K562 (cell line): ENCODE measurements around the gene POPDC3. TPM values are rescaled to one million over a fixed set of nuclear protein-coding genes. Genes with fewer than 3 reads are reported as not detected.

Experiments
- ATAC-seq: fragments of 200-7000 bp; cut with Tn5 transposase; 3 replicates; pipeline ENCODE4 v1.9.1; 2020; ENCODE audit warnings: moderate library complexity
- Bru-seq: library from RNA; stranded (reverse); fragments of 400-500 nt; gene quantifications from one replicate; lab custom pipeline; 2021; lab: Mats Ljungman, UMichigan
- BruChase-seq, 2 experiments: library from RNA; stranded (reverse); fragments of 400-500 nt; gene quantifications; one replicate each; lab custom pipeline; 2021; lab: Mats Ljungman, UMichigan
- BruUV-seq: library from RNA; stranded (reverse); fragments of 400-500 nt; replicated peaks from 2 replicates; lab custom pipeline; 2021; lab: Mats Ljungman, UMichigan
- CTCF ChIA-PET: fragments of 300-600 bp; formaldehyde crosslinking; extraction: SDS; loops from one replicate; lab custom pipeline; 2021; ENCODE audit warnings: low intra/inter-chr PET ratio; lab: Yijun Ruan, JAX
- POLR2A ChIA-PET: fragments of 300-600, 350-650 bp; sonication (Branson Sonifier 250); formaldehyde crosslinking; extraction: SDS; loops from one replicate; lab custom pipeline; 2021; ENCODE audit warnings: antibody characterized with exemption, inconsistent platforms; lab: Yijun Ruan, JAX
- DNase-seq, 4 experiments: peaks; one replicate each; pipeline versions ENCODE4 v3.0.0 to v3.0.0-alpha.2; 2011 to 2018; ENCODE audit warnings: low spot score in 3 of 4, mixed read lengths in 3 of 4; ENCODE audit errors: extremely low read depth in 1 of 4
- FAIRE-seq: peaks from 2 replicates; lab custom pipeline; 2011; peaks lifted over from hg19 to GRCh38; lab: Jason Lieb, UNC
- H2AFZ ChIP-seq: 2 replicates; pipeline ENCODE4 v1.6.0; 2011; ENCODE audit warnings: low read depth, low read length, control low read depth, inconsistent platforms
- H3K27ac ChIP-seq: fragments of 200-600 bp; 3 replicates; pipeline ENCODE4 v1.8.0; 2011; ENCODE audit warnings: low read depth, mild to moderate bottlenecking, control low read depth, inconsistent platforms, low read length, moderate library complexity, mixed read lengths; ENCODE audit errors: extremely low read depth
- H3K27me3 ChIP-seq, 2 experiments: fragments of 300-600 bp in 1 of 2; 2 replicates in 1 of 2; 3 replicates in 1 of 2; pipeline versions ENCODE4 v1.6.0 to v1.8.0; 2011; ENCODE audit warnings: inconsistent platforms in 2 of 2, low read length in 2 of 2, mild to moderate bottlenecking in 1 of 2, mixed read lengths in 1 of 2, moderate library complexity in 1 of 2; ENCODE audit not compliant: control insufficient read depth in 2 of 2, insufficient read depth in 2 of 2
- H3K36me3 ChIP-seq: fragments of 300-600 bp; 3 replicates; pipeline ENCODE4 v1.8.0; 2011; ENCODE audit warnings: mild to moderate bottlenecking, low read length, inconsistent platforms; ENCODE audit not compliant: control insufficient read depth, insufficient read depth
- H3K4me1 ChIP-seq, 2 experiments: fragments of 200-600 bp in 1 of 2; replicated peaks in 1 of 2; 2 replicates in 1 of 2; 3 replicates in 1 of 2; pipeline versions ENCODE4 v1.5.1 to v1.8.0; 2011; ENCODE audit warnings: inconsistent platforms in 2 of 2, low read length in 2 of 2, mild to moderate bottlenecking in 1 of 2, mixed read lengths in 1 of 2, moderate library complexity in 1 of 2; ENCODE audit not compliant: control insufficient read depth in 2 of 2, insufficient read depth in 2 of 2
- H3K4me2 ChIP-seq: 2 replicates; pipeline ENCODE4 v1.6.1; 2011; ENCODE audit warnings: low read length, control low read depth, inconsistent platforms, mixed read lengths; ENCODE audit not compliant: insufficient read depth
- H3K4me3 ChIP-seq: fragments of 200-600 bp; sonication (generic), shearing (Covaris generic); 2 replicates; pipeline ENCODE4 v1.5.1; 2016; ENCODE audit warnings: control low read depth, inconsistent platforms
- H3K79me2 ChIP-seq: fragments of 200-600 bp; 3 replicates; pipeline ENCODE4 v1.8.0; 2011; ENCODE audit warnings: low read length, inconsistent platforms; ENCODE audit not compliant: control insufficient read depth, insufficient read depth
- H3K9ac ChIP-seq, 2 experiments: 2 replicates each; pipeline versions ENCODE4 v1.6.0 to v1.6.1; 2011; ENCODE audit warnings: low read depth in 2 of 2, low read length in 2 of 2, control low read depth in 1 of 2, inconsistent platforms in 1 of 2, mild to moderate bottlenecking in 1 of 2, mixed read lengths in 1 of 2; ENCODE audit not compliant: insufficient read depth in 1 of 2
- H3K9me1 ChIP-seq: one replicate; pipeline ENCODE4 v1.6.0; 2011; ENCODE audit warnings: inconsistent platforms, mild to moderate bottlenecking, low read length, moderate library complexity; ENCODE audit not compliant: control insufficient read depth, insufficient read depth
- H3K9me3 ChIP-seq: replicated peaks from 2 replicates; pipeline ENCODE4 v1.5.1; 2011; ENCODE audit warnings: low read depth, low read length, inconsistent platforms; ENCODE audit not compliant: control insufficient read depth, insufficient read depth
- H4K20me1 ChIP-seq: replicated peaks from 2 replicates; pipeline ENCODE4 v1.6.1; 2011; ENCODE audit warnings: low read length, inconsistent platforms, mixed read lengths; ENCODE audit not compliant: control insufficient read depth, insufficient read depth
- MNT ChIP-seq, 2 experiments: fragments of 450-650 bp; conservative IDR thresholded peaks; 2 replicates each; pipeline ENCODE4 v1.6.1; 2017; ENCODE audit warnings: mild to moderate bottlenecking in 2 of 2, moderate library complexity in 2 of 2
- RBFOX2 ChIP-seq: fragments of 200-400 bp; formaldehyde crosslinking; IDR thresholded peaks from 2 replicates; pipeline ENCODE4 v1.6.1; 2017; ENCODE audit warnings: low read depth, mild to moderate bottlenecking, low read length, moderate library complexity
- SETDB1 ChIP-seq: IDR thresholded peaks from one replicate; pipeline ENCODE4 v1.6.1; 2012; ENCODE audit warnings: low read length, control low read depth, inconsistent platforms
- ZBTB11 ChIP-seq, 3 experiments: fragments of 200-800 bp in 1 of 3; fragments of 250-450 bp in 1 of 3; fragments of 450-650 bp in 1 of 3; sonication (Bioruptor Pico) in 1 of 3; sonication (Bioruptor generic) in 1 of 3; formaldehyde crosslinking in 1 of 3; IDR thresholded peaks; 2 replicates each; pipeline versions ENCODE4 v1.6.1 to v1.8.0; 2016 to 2022; ENCODE audit warnings: mild to moderate bottlenecking in 2 of 3, missing genetic modification characterization in 2 of 3, missing compliant biosample characterization in 1 of 3, moderate library complexity in 1 of 3
- WGBS: fragments of 100-300 bp; shearing (Covaris generic); methylation state at CpG from one replicate; pipeline ENCODE4 v1.1.6; 2016; ENCODE audit warnings: low coverage, mixed read lengths; ENCODE audit not compliant: insufficient coverage; ENCODE audit errors: missing lambda C conversion rate; 5-methylcytosine and 5-hydroxymethylcytosine counted together
- in situ Hi-C: fragments of 300-500 bp; cut with MboI; formaldehyde crosslinking; loops from 4 replicates; pipeline ENCODE4 v1.15.0; 2018; ENCODE audit warnings: inconsistent platforms, mixed read lengths
- intact Hi-C: fragments of 100-400 bp; cut with micrococcal nuclease; formaldehyde crosslinking; loops from 2 replicates; pipeline ENCODE4 v1.14.2; 2022
- long read RNA-seq, 3 experiments: library from polyadenylated mRNA in 2 of 3; library from RNA in 1 of 3; unstranded in 2 of 3; stranded (forward) in 1 of 3; transcript quantifications; one replicate each; pipeline ENCODE4 v2.0.0, GENCODE V29; 2019 to 2022
- polyA minus RNA-seq, 3 experiments: library from RNA; depleted of rRNA, polyadenylated mRNA; stranded (reverse); fragments of >200 nt; gene quantifications; 2 replicates each; pipeline ENCODE4 v1.2.3, GENCODE V29; 2011
- polyA plus RNA-seq, 8 experiments: library from polyadenylated mRNA; depleted of rRNA in 4 of 8; stranded (reverse) in 5 of 8; unstranded in 3 of 8; fragments of >200 nt; fragmentation: Nextera tagmentation in 2 of 8; fragmentation: Illumina TruSeq in 1 of 8; extraction: Ambion mirVana in 2 of 8; extraction: Trizol in 1 of 8; gene quantifications; 2 replicates each; pipeline versions ENCODE4 v1.2.1 to v1.2.3, GENCODE V29; 2011 to 2014; ENCODE audit warnings: inconsistent platforms in 1 of 8, missing spikeins in 1 of 8
- total RNA-seq, 7 experiments: library from RNA; depleted of rRNA in 6 of 7; stranded (reverse); fragments of >200 nt in 6 of 7; fragmentation: Illumina TruSeq in 2 of 7; extraction: Trizol in 2 of 7; gene quantifications; 2 replicates each; pipeline versions ENCODE4 v1.2.1 to v1.2.3, GENCODE V29; 2011 to 2021; ENCODE audit warnings: low replicate concordance in 1 of 7

The POPDC3 gene
- total RNA-seq (2011; cell fraction: chromatin; rRNA removed; ENCODE audit: low replicate concordance), result 1.4 and 4.2 TPM in 2 replicates
- total RNA-seq (2011; cell fraction: nucleolus; rRNA removed), result 1.7 and 2.3 TPM in 2 replicates
- total RNA-seq (2011; cell fraction: nucleoplasm; rRNA removed), result 3.5 and 5.3 TPM in 2 replicates
- 5.0 and 6.4 TPM in 2 replicates for total RNA-seq (2014; rRNA removed)
- total RNA-seq (2014; rRNA removed; fragmentation: Illumina TruSeq; extraction: Trizol), result 5.6 and 5.9 TPM in 2 replicates
- total RNA-seq (2015; rRNA removed; fragmentation: Illumina TruSeq; extraction: Trizol), result 4.6 and 5.3 TPM in 2 replicates
- total RNA-seq (2021), result 4.0 and 4.8 TPM in 2 replicates
- polyA plus RNA-seq (2011; rRNA removed), result 1.0 and 11.8 TPM in 2 replicates
- polyA plus RNA-seq (2011; cell fraction: cytosol; rRNA removed), result 0.52 and 3.7 TPM in 2 replicates
- polyA plus RNA-seq (2011; cell fraction: nucleus; rRNA removed), result 0.31 and 3.0 TPM in 2 replicates
- polyA plus RNA-seq (2012), result 6.1 and 10.2 TPM in 2 replicates
- polyA plus RNA-seq (2014; fragmentation: Illumina TruSeq; extraction: Trizol), result 10.2 and 11.5 TPM in 2 replicates
- 1 to 10 TPM; 4.0 to 5.4 TPM for polyA plus RNA-seq (2014; fragmentation: Nextera tagmentation; extraction: Ambion mirVana)
- polyA plus RNA-seq (2014; rRNA removed), result 8.3 TPM in 2 replicates
- polyA minus RNA-seq (2011; rRNA and poly(A)+ RNA removed), result 0.24 and 4.8 TPM in 2 replicates
- 1.2 TPM in 1 of 2 replicates, not detected in the other for polyA minus RNA-seq (2011; cell fraction: cytosol; rRNA and poly(A)+ RNA removed)
- 0.94 TPM in 1 of 2 replicates, not detected in the other for polyA minus RNA-seq (2011; cell fraction: nucleus; rRNA and poly(A)+ RNA removed)
- percentile 54 among the genes with signal in this experiment for Bru-seq, nascent RNA
- percentile 51 among the genes with signal in this experiment for BruChase-seq, experiment 1, labeled RNA remaining after a 2-hour chase
- BruChase-seq, experiment 2, labeled RNA remaining after a 6-hour chase, result percentile 51 among the genes with signal in this experiment
- long read RNA-seq, experiment 1, transcript POPDC3-203 (4 exons, 1,029 nt), result major isoform, 9 of 11 reads
- long read RNA-seq, experiment 1, partial matches to known transcripts, result 0 of 11 reads
- long read RNA-seq, experiment 1, other reads (novel, unspliced or antisense), result 2 of 11 reads
- long read RNA-seq, experiment 2, partial matches to known transcripts, result 0 of 3 reads
- long read RNA-seq, experiment 2, other reads (novel, unspliced or antisense), result 0 of 3 reads
- long read RNA-seq, experiment 3, partial matches to known transcripts, result 0 of 2 reads
- long read RNA-seq, experiment 3, other reads (novel, unspliced or antisense), result 0 of 2 reads

GRCh38 chr6:105179244-105180065, at the start of gene POPDC3:
POPDC3 (minus strand) TSS chr6:105180014; CDS start chr6:105161909, 18,105 bp downstream.
- intact Hi-C loops, result loop anchor here (5.0 kb wide), 1 partner anchor 223 kb away; the partner anchor contains the start of gene PREP
- ChIA-PET POLR2A (no interaction called here), CTCF (no interaction called here)
- no peak for TF ChIP-seq MNT (conservative IDR thresholded peaks at IDR 0.05)
- TF ChIP-seq SETDB1, result no peak
- TF ChIP-seq ZBTB11 (CRISPR knock-in tag; IDR thresholded peaks at IDR 0.05), result peak in 1 of 3 experiments; percentile 34; a peak in 1 of 6 replicates
- peak; percentile 54; the same call in 1 of the 2 replicates for TF ChIP-seq RBFOX2
- no peaks in the 10 kb centered on the region for H3K27me3 ChIP-seq
- DNase-seq, result peak in 1 of 4 experiments; percentile 14
- H2AFZ ChIP-seq, result peak within 1 kb of the TSS; percentile 56; the same call in 1 of the 2 replicates
- peak within 1 kb of the TSS; percentile 42 for H3K4me3 ChIP-seq
- no TSS peak for BruUV-seq
- no peak for FAIRE-seq
- no peaks in the 10 kb centered on the region for H3K36me3 ChIP-seq
- H3K27ac ChIP-seq, result peak within 1 kb of the TSS; percentile 62
- in situ Hi-C loops, result no loop called here
- WGBS, result 64% methylated on average over 22 of the region's 90 CpGs
- peak; percentile 11; the same call in 2 of the 3 replicates for ATAC-seq
- H3K4me2 ChIP-seq, result peak within 1 kb of the TSS; percentile 49; the same call in 1 of the 2 replicates
- 0 out of 3 replicates have a peak, but pooled peaks cover 5% of the 10 kb centered on the region for H3K79me2 ChIP-seq
- H3K4me1 ChIP-seq, result peaks cover 3 to 9% of the 10 kb centered on the region in 2 experiments; a peak in 2 of 5 replicates
- H3K9ac ChIP-seq, result peak within 1 kb of the TSS; percentile 48 to 78
- H3K9me3 ChIP-seq, result no peaks in the 10 kb centered on the region
- no peaks in the 10 kb centered on the region for H4K20me1 ChIP-seq
- H3K9me1 ChIP-seq, result no peaks in the 10 kb centered on the region
